GM12878 (cell line): ENCODE measurements around the gene CCDC27. TPM values are rescaled to one million over a fixed set of nuclear protein-coding genes. Genes with fewer than 3 reads are reported as not detected.

ENCODE experiments used
- ATF7 ChIP-seq: fragments of 450-650 bp; IDR thresholded peaks from 2 replicates; pipeline ENCODE4 v1.6.1; 2016; ENCODE audit warnings: low read depth, mild to moderate bottlenecking
- BCL3 ChIP-seq: IDR thresholded peaks from 2 replicates; pipeline ENCODE4 v1.6.1; 2011; ENCODE audit warnings: borderline replicate concordance, low read depth, mild to moderate bottlenecking, moderate library complexity, low read length; ENCODE audit not compliant: insufficient read depth, poor library complexity, severe bottlenecking
- BMI1 ChIP-seq: fragments of 450-650 bp; IDR thresholded peaks from 2 replicates; pipeline ENCODE4 v1.6.1; 2016; ENCODE audit warnings: mild to moderate bottlenecking, moderate library complexity, borderline replicate concordance
- CEBPB ChIP-seq, 2 experiments: fragments of 150-350 bp in 1 of 2; IDR thresholded peaks; 2 replicates each; pipeline ENCODE4 v1.6.1; 2012 to 2014; ENCODE audit warnings: low read depth in 2 of 2, low read length in 2 of 2, borderline replicate concordance in 1 of 2, inconsistent platforms in 1 of 2
- CEBPZ ChIP-seq: fragments of 150-350 bp; IDR thresholded peaks from 2 replicates; pipeline ENCODE4 v1.6.1; 2016; ENCODE audit warnings: low read depth, low read length
- CREM ChIP-seq: IDR thresholded peaks from 2 replicates; pipeline ENCODE4 v1.6.1; 2014; ENCODE audit warnings: antibody characterized with exemption, low read depth
- E4F1 ChIP-seq: fragments of 450-650 bp; IDR thresholded peaks from 2 replicates; pipeline ENCODE4 v1.6.1; 2018; ENCODE audit warnings: borderline replicate concordance, mild to moderate bottlenecking; ENCODE audit not compliant: partially characterized antibody
- FOXK2 ChIP-seq: fragments of 450-650 bp; IDR thresholded peaks from 2 replicates; pipeline ENCODE4 v1.6.1; 2017; ENCODE audit warnings: mild to moderate bottlenecking, moderate library complexity
- HDAC2 ChIP-seq: fragments of 200-600 bp; sonication (generic); IDR thresholded peaks from 2 replicates; pipeline ENCODE4 v1.6.1; 2017
- HDGF ChIP-seq: fragments of 450-650 bp; IDR thresholded peaks from 2 replicates; pipeline ENCODE4 v1.6.1; 2016; ENCODE audit warnings: antibody characterized with exemption
- JUND ChIP-seq: IDR thresholded peaks from 2 replicates; pipeline ENCODE4 v1.6.1; 2012; ENCODE audit warnings: low read depth, mild to moderate bottlenecking, low read length, improper control_type of control experiment, moderate library complexity
- KDM1A ChIP-seq: fragments of 200-600 bp; sonication (generic); IDR thresholded peaks from 2 replicates; pipeline ENCODE4 v1.6.1; 2016; ENCODE audit warnings: borderline replicate concordance
- KLF5 ChIP-seq: fragments of 450-650 bp; IDR thresholded peaks from 2 replicates; pipeline ENCODE4 v1.6.1; 2014; ENCODE audit warnings: mild to moderate bottlenecking; ENCODE audit not compliant: partially characterized antibody
- MLLT1 ChIP-seq: fragments of 450-650 bp; IDR thresholded peaks from 2 replicates; pipeline ENCODE4 v1.6.1; 2016; ENCODE audit warnings: mild to moderate bottlenecking
- NFXL1 ChIP-seq: fragments of 450-650 bp; IDR thresholded peaks from 2 replicates; pipeline ENCODE4 v1.6.1; 2017; ENCODE audit warnings: antibody characterized with exemption, mild to moderate bottlenecking, borderline replicate concordance
- NR2C1 ChIP-seq: fragments of 450-650 bp; IDR thresholded peaks from 2 replicates; pipeline ENCODE4 v1.6.1; 2017; ENCODE audit warnings: antibody characterized with exemption, mild to moderate bottlenecking, moderate library complexity
- NR2F1 ChIP-seq: fragments of 450-650 bp; conservative IDR thresholded peaks from 2 replicates; pipeline ENCODE4 v1.6.1; 2017; ENCODE audit warnings: mild to moderate bottlenecking
- PML ChIP-seq: IDR thresholded peaks from 2 replicates; pipeline ENCODE4 v1.6.1; 2012; ENCODE audit warnings: low read length, inconsistent platforms
- RAD51 ChIP-seq: fragments of 450-650 bp; IDR thresholded peaks from 2 replicates; pipeline ENCODE4 v1.6.1; 2016; ENCODE audit warnings: moderate library complexity, mild to moderate bottlenecking, inconsistent platforms
- RB1 ChIP-seq: fragments of 450-650 bp; formaldehyde crosslinking; IDR thresholded peaks from 2 replicates; pipeline ENCODE4 v1.6.1; 2017; ENCODE audit warnings: mild to moderate bottlenecking, borderline replicate concordance
- SPI1 ChIP-seq: IDR thresholded peaks from 2 replicates; pipeline ENCODE4 v1.6.1; 2011; ENCODE audit warnings: low read depth, mild to moderate bottlenecking, low read length, moderate library complexity, borderline replicate concordance; ENCODE audit not compliant: insufficient read depth
- SRF ChIP-seq, 2 experiments: IDR thresholded peaks; 2 replicates each; pipeline ENCODE4 v1.6.1; 2011; ENCODE audit warnings: low read depth in 2 of 2, low read length in 2 of 2, mild to moderate bottlenecking in 1 of 2, moderate library complexity in 1 of 2
- TBL1XR1 ChIP-seq: IDR thresholded peaks from 2 replicates; pipeline ENCODE4 v1.6.1; 2012; ENCODE audit warnings: low read depth, low read length, improper control_type of control experiment
- TCF3 ChIP-seq: IDR thresholded peaks from 2 replicates; pipeline ENCODE4 v1.6.1; 2012; ENCODE audit warnings: low read depth, mild to moderate bottlenecking, low read length, borderline replicate concordance; ENCODE audit not compliant: insufficient read depth
- YY1 ChIP-seq: IDR thresholded peaks from 2 replicates; pipeline ENCODE4 v1.6.1; 2011; ENCODE audit warnings: low read depth, mild to moderate bottlenecking, low read length
- polyA plus RNA-seq, 11 experiments: library from polyadenylated mRNA; depleted of rRNA in 4 of 11; unstranded in 6 of 11; stranded (reverse) in 5 of 11; fragments of >200 nt; fragmentation: Nextera tagmentation in 4 of 11; fragmentation: Illumina TruSeq in 1 of 11; extraction: Ambion mirVana in 4 of 11; extraction: Trizol in 1 of 11; gene quantifications; 1 replicate in 1 of 11; 2 replicates in 10 of 11; pipeline versions ENCODE4 v1.2.1 to v1.2.3, GENCODE V29; 2011 to 2016; ENCODE audit warnings: inconsistent platforms in 2 of 11, missing spikeins in 2 of 11, low read depth in 1 of 11
- total RNA-seq, 4 experiments: library from RNA; depleted of rRNA in 3 of 4; stranded (reverse); fragments of >200 nt in 3 of 4; fragmentation: Illumina TruSeq in 1 of 4; extraction: Trizol in 1 of 4; gene quantifications; 2 replicates each; pipeline versions ENCODE4 v1.2.1 to v1.2.3, GENCODE V29; 2013 to 2021

The CCDC27 gene
- total and polyA plus RNA-seq, 10 of the 15 experiments (the other 5 are each of a cell fraction or from before 2014, with no cell fraction given), result 0.05 TPM; not detected in 9

GRCh38 chr1:3787349-3787715 is 35.1 kb downstream of the CCDC27 start (continued):
- TF ChIP-seq RAD51 (no peak), CREM (peak; percentile 81; the same call in 1 of the 2 replicates), TBL1XR1 (peak; percentile 60; the same call in 1 of the 2 replicates), NFXL1 (no peak), ATF7 (peak; percentile 33; the same call in 1 of the 2 replicates), E4F1 (no peak), SRF (IDR thresholded peaks at IDR 0.05; ENCODE audit: low read depth in 2 of 2, low read length in 2 of 2) (no peak), MLLT1 (no peak), RB1 (no peak), BMI1 (no peak), KDM1A (no peak), BCL3 (peak; percentile 79), NR2C1 (no peak), YY1 (0 out of 2 replicates have a peak, but pooled peaks have one; percentile 27), CEBPB (IDR thresholded peaks at IDR 0.05; ENCODE audit: borderline replicate concordance in 1 of 2, low read depth in 2 of 2, low read length in 2 of 2) (no peak), KLF5 (no peak), JUND (no peak), SPI1 (peak; percentile 77), NR2F1 (peak; percentile 90), CEBPZ (no peak), FOXK2 (no peak), PML (peak; percentile 41; the same call in 1 of the 2 replicates), HDGF (no peak), TCF3 (no peak), HDAC2 (no peak)
